GM18517 (cell line): ENCODE data around the gene OGDHL.
"Not testable (repeated sequence)": the region's sequence is repeated elsewhere in the genome, so short reads cannot be mapped to it uniquely, and the experiment has no call there.

Source experiments
- ATAC-seq: cut with Tn5 transposase; IDR thresholded peaks from one replicate; pipeline ENCODE4 v1.9.1; 2021; ENCODE audit warnings: mild to moderate bottlenecking, moderate library complexity; ENCODE audit not compliant: unreplicated experiment

OGDHL gene

DNA sequence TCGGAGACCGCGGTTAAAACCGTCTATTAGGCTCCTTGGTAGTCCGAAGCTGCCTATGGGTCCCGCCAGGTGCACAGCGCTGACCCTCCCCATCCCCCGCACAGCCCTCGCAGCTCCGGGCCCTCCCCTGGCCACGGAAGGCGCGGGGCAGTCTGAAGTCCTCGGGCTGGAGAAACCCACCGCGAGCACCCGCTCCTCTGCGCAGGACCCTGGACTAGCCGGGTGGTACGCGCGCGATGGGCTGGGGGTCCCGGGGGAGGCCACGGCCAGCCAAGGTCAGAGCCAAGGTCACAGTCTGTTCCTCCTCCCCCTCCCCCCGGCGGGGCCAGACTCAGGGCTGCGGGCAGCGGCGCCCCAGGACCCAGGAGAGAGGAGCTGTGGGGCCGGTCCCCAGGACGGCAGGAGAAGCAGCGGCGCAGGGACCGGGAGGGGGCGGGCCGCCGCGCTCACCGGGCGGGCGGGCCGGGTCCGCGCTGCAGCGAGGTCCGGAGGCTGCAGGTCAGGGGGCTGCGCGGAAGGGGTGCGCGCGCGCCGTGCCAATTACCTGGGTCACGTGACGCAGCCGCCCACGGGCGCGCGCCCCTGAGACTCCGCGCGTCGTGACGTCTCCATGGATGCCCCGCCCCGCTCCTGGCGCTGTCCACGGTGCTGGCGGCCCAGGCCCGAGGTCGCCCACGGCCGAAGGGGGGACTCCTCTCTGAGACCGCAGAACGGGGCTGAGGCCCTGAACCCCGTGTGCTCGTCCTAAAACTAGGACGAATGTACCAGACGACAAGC lies at the start of gene OGDHL:
Gene OGDHL (minus strand): TSS at position 535 of the 777 bp plus-strand sequence. CDS start 3,731 bp downstream, outside the sequence.
- peak; percentile 58 for ATAC-seq

GRCh38 chr10:49803988-49804387 lies 41.9 kb upstream of the OGDHL start:
- no peak for ATAC-seq

DNA sequence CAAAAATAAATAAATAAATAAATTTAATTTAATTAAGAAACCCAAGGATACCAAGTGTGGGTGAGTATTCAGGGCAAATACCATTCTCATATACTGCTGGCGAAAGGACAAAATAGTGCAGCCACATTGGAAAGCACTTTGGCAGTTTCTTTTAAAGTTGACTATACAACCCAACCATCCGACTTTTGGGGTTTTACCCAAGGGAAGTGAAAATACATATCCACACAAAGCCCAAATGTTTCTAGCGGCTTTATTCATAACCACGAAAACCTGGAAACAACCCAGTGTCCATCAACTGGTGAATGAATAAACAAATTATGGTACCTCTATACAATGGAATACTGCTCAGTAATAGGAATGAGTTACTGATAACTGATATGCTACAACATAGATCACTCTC lies 36.2 kb upstream of the OGDHL start:
- no peak for ATAC-seq

DNA sequence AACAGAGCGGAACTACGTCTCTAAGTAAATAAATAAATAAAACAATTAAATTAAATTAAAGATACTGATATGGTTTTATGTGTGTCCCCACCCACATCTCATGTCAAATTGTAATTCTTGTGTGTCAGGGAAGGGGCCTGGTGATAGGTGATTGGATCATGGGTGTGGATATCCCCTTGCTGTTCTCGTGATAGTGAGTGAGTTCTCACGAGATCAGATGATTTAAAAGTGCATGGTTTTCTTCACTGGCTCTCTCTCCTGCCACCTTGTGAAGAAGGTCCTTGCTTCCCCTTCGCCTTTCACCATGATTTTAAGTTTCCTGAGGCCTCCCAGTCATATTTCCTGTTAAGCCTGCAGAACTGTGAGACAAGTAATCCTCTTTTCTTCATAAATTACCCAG lies 29.0 kb upstream of the OGDHL start:
- ATAC-seq = no peak

DNA sequence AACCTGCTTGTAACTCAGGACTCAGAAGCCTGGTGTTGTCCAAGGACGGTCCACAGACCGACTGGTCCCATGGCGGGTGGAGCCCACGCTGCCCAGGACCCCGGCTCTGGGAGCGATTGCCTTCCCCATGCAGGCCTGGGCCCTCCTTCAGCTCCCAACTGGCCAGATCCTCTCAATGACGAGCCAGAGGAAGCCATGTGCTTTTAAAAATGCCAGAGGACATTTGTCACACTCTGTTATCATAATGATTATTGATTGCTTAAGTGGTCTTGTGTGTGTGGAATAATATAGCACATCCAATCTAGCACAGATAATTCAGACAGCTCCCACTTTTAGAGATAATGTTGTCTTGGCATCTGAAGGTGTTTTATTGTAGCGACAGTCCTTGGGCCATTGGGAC lies 22.6 kb upstream of the OGDHL start:
- ATAC-seq = no peak

DNA sequence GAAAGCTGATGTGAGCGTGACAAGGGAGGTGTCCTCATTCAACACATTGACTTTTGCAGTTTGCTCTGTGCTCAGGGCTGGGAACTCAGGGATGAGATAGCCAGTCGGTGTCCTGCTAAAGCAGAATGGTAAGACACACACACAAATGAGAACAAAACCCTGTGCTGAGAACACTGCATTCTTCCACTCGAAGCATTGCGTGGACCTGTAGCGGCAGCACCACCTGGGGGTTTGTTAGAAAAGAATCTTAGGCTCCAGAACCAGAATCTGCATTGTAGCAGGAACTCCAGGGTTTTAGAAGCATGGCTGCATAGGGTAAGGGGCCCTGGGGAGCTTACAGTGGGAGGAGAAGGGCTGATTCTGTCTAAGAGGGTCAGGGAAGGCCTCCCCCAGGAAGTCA lies 21.5 kb upstream of the OGDHL start:
- no peak for ATAC-seq

DNA sequence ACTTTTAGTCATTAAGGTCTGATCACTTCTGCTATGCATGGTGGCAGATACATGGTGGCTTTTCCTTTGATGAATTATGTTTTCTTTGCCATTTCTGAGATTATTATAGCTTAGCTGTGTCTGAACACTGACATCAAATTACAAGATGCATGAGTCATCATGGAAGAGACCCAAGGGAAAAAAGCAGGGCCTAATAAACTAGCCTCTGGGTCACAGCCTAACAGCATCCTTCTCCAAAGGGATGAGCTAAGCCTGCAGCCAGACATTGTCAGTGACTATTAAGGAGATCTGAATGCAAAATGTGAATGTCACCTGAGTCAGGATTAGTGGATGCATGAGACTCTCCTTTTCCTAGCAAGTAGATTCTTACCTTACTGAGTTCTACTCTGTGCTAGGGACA lies 19.1 kb upstream of the OGDHL start:
- ATAC-seq = no peak

DNA sequence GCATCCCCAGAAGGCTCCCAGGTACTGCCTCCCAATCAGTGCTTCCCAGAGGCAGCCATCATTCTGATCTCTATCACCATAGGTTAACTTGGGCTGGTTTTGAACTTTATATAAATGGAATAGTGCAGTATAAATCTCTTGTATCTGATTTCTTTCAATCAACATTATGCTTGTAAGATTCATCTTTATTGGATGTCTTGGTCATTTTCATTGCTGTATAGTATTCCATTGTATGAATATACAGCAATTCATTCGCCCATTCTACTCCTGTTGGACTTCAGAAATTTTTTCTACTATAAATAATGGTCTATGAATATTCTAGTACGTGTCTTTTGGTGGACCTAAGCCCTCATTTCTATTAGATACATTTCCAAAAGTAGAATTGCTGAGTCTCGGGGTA lies 16.1 kb upstream of the OGDHL start:
- ATAC-seq = no peak

GRCh38 chr10:49776851-49777250 lies 14.7 kb upstream of the OGDHL start:
- no peak for ATAC-seq

GRCh38 chr10:49775014-49775413 lies 12.9 kb upstream of the OGDHL start:
- no peak for ATAC-seq

GRCh38 chr10:49772944-49773343 lies 10.8 kb upstream of the OGDHL start:
- ATAC-seq = not testable (repeated sequence)

- not testable (repeated sequence) for ATAC-seq
Measured at GRCh38 chr10:49771046-49771445, 8.9 kb upstream of the OGDHL start.

DNA sequence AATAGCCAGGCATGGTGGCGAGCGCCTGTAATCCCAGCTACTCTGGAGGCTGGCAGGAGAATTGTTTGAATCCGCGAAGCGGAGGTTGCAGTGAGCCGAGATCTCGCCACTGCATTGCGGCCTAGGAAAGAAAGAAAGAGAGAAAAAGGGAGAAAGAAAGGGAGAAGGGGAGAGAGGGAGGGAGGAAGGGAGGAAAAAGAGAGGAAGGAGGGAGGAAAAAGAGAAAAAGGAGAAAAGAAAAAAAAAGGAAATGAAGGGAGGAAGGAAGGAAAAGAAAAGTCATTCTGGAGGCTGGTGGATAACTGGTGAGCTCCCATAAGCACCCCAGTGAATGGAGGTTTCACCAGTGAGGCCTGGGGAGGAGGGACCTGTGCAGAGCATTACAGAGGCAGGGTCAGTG lies 7.6 kb upstream of the OGDHL start:
- ATAC-seq = no peak

DNA sequence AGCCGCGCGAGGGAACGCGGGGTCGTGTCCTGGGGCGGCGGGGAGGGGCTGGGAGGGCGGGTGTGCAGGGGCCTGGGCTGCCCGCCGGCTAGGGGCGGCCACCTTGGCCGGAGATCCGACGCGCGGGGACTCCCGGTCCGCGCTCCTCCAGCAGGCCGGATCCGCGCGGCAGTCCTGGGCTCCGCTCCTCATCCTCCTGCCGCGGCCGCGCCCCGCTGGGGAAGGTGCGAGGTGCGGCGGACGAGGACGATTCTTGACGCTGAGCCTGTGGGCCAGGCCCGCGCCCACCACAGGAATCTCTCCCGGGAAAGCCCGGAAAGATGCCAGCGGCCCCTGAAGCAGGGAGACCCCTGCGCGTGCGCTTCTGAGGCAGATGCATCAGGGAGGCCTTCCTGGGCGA lies 6.6 kb upstream of the OGDHL start:
- no peak for ATAC-seq

DNA sequence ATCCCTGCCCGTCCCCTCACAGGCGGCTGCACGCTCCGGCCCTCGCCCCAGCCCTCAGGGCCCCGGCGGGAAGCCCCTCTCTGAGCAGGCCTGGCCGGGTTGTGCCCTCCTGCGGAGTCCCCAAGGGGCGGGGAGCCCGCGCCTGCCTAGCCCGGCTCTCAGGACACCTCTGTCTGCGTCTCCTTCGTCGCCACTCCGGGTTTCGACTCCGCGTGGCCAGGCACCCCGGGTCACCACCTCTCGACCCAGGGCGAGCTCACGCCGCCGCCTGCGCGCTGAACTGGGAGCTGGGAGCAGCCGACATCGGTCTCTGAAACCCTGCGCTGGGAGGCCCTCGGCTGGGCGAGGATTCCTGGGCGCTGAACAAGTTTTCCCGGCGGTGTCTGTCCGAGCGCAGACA lies 6.2 kb upstream of the OGDHL start:
- ATAC-seq = no peak

DNA sequence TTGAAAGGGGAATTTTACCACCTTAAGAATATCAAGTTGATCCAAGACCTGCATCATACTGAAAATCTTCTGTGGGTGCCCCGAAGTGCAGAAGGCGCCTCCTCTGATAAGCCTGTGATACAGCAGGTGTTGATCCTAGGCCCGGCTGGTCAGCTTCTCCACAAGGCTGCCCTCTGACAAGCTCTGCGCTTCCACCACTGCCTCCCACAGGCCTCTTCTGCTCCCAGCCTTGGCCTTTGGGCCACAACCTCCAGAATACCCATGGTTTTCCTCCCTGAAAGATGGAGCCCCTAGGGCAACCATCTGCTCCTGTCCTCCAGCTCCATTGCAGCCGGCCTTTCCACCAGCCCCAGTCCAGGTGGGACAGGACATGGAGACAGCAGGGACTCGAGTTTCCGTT lies 5.6 kb upstream of the OGDHL start:
- ATAC-seq = no peak

GRCh38 chr10:49766484-49766883 lies 4.4 kb upstream of the OGDHL start:
- ATAC-seq = no peak

DNA sequence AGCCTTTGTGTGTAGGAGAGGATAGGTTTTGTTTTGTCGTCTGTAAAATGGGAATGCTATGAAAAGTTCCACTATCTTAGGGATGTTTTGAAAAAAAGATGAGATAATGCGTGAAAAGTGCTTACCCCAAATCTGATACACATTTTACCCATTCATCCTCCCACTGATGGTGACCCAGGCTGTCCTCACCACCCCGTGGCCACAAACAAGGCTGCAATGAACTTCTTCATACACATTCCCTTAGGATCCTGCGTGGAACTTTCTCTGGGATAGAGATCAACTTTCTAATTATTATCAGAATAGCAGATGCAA lies 399 bp upstream of the OGDHL start:
- ATAC-seq = no peak

GRCh38 chr10:49761201-49761788 lies 828 bp downstream of the OGDHL start:
- ATAC-seq = no peak

GRCh38 chr10:49760789-49761188 lies 1.3 kb downstream of the OGDHL start:
- ATAC-seq = no peak

DNA sequence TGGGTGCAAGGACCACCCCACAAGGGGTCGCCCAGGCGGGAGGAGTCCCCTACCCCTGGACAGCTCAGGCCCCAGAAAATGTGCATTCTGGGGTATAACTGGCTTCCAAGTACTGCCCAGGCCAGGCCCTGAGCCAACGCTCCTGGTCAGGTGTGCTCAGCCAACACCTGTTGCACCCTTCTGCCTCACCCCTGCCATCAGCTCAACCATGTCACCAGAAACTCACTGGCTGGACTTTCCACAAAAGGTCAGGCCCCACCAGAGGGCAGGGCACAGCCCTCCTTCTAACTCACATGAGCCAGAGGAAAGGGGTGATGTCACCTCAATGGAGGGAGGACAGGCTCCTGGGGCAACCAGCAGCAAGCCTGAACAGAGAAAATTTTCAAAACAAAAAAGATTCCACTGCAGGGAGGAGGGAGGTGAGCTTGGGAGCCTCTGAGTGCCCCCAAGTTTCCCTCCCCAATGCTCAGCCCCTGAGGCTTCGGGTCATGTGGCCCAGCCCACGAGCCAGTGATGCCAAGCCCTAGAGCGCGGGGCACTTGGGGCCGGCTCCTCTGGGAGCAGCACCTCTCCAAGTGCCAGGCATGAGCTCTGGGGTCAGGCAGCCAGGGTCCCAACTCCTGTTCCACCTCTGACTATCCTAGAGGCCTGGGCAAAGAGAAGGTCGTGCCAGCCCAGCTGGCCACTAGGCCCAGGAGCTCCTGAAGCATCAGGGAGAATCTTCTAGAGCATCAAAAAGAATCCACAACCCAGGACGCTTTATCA lies 2.2 kb downstream of the OGDHL start:
- no peak for ATAC-seq

GRCh38 chr10:49758249-49758930 lies 3.7 kb downstream of the OGDHL start:
- no peak for ATAC-seq
